Omental fat pad (tissue), 4 donors: Measurements from ENCODE around the gene RXRB. TPM values are rescaled to one million over a fixed set of nuclear protein-coding genes. Genes with fewer than 3 reads are reported as not detected.

Experiments
- ATAC-seq: fragments of 150-250 bp; one replicate; pipeline ENCODE4 v1.9.1; 2016; ENCODE audit warnings: mild to moderate bottlenecking, moderate library complexity; ENCODE audit not compliant: low FRiP score
- DNase-seq: peaks from one replicate; pipeline ENCODE4 v3.0.0-alpha.2; 2019; ENCODE audit warnings: low spot score
- total RNA-seq, 4 donors: library from RNA; depleted of rRNA; stranded (reverse); fragments of >200 nt; gene quantifications; one replicate each; pipeline ENCODE4 v1.1.0, GENCODE V29; 2016
- TF ChIP-seq, protein P1 (sequence below), 3 donors: fragments of 450-650 bp; IDR thresholded peaks; one replicate each; pipeline ENCODE4 v1.5.1; 2016 to 2017; ENCODE audit warnings: antibody characterized with exemption in 3 of 3, mild to moderate bottlenecking in 3 of 3, moderate library complexity in 2 of 3

Gene RXRB
- total RNA-seq, 4 donors from 2014 or later: 19.9 to 35.9 (median 22.7) TPM

DNA sequence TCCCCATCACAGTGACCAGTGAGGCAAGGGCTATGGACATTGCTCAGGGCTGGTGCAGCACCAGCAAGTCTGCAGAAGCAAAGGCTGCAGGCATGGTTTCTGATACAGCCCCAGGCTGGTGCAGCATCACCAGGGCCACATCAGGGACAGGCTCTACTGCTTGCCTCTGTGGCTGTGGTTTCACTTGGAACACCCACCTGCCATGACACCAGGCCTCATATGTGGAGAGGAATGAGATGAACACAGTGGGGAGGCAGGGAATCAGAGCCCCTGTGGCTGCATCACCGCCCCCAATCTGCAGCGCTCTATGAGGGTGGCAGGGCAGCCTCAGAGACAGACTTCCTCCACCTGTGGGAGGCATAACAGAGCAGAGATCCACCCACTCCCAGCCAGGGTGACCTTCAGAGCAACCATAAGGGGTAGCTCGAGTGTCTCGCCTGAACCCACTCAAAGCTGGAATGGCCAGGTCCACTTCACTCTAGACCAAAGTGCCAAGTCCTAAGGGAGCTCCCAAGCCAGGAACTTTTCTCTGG lies 15.7 kb upstream of the RXRB start:
- TF ChIP-seq, protein P1, sequence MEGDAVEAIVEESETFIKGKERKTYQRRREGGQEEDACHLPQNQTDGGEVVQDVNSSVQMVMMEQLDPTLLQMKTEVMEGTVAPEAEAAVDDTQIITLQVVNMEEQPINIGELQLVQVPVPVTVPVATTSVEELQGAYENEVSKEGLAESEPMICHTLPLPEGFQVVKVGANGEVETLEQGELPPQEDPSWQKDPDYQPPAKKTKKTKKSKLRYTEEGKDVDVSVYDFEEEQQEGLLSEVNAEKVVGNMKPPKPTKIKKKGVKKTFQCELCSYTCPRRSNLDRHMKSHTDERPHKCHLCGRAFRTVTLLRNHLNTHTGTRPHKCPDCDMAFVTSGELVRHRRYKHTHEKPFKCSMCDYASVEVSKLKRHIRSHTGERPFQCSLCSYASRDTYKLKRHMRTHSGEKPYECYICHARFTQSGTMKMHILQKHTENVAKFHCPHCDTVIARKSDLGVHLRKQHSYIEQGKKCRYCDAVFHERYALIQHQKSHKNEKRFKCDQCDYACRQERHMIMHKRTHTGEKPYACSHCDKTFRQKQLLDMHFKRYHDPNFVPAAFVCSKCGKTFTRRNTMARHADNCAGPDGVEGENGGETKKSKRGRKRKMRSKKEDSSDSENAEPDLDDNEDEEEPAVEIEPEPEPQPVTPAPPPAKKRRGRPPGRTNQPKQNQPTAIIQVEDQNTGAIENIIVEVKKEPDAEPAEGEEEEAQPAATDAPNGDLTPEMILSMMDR (IDR thresholded peaks at IDR 0.05): no peak
- ATAC-seq (no peak), DNase-seq (no peak)

DNA sequence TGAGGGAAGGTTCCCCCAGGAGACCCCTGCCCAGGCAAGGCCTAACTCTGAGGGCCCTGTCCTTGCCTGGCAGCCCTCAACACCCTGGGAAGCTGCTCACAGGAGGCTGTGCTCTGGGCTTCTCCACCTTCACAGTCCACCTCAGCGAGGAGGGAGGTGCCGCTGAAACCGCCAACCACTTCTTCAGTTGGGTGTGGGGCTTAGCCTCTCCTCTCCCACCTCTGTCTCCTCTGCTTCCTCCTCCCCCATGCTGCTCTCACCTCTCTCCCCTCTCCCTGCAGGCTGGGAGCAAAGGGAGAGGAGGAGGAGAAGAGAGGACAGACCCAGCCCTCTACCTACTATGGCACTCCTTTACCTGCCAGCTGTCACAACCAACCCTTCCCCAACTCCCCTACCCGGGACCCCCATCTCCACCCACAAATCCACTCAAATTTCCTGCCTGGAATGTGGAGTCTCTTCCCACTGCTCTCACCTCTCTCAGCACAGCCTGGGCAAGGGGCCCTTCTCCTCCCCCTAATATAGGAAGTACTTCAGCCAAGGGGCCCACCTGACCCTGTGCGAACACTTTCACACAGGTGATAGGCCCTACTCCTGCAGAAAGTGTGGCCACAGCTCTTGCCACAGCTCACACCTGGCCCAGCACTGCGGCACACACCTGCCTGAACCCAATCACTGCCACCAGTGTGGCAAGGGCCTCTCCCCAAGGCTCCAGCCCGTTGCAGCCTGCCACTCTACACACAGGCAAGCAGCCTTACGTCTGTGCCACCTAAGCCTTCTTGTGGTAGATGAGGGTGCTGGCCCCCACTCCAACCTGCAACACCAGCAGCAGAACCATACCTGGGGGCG lies 15.0 kb upstream of the RXRB start:
- ATAC-seq: no peak
- TF ChIP-seq, protein P1 (IDR thresholded peaks at IDR 0.05): no peak
- no peak for DNase-seq

DNA sequence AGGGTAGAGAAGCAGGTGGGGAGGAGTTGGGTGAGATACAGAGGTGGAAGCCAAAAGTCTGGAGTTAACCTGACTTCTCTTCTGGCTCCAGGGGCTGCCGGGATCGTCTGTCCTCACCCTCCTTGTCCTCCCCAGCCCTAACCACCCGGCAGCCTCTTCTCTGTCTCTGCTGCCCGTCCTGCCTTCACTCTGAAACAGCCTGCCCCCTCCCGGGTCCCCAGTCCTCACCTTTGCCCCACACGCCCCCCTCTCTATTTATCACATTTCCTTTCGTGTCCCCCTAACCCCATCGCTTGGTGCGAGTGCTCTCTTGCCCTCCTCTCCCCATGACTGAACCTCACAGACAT lies 13.5 kb upstream of the RXRB start:
- no peak for ATAC-seq
- DNase-seq: no peak
- TF ChIP-seq, protein P1 (IDR thresholded peaks at IDR 0.05): no peak

DNA sequence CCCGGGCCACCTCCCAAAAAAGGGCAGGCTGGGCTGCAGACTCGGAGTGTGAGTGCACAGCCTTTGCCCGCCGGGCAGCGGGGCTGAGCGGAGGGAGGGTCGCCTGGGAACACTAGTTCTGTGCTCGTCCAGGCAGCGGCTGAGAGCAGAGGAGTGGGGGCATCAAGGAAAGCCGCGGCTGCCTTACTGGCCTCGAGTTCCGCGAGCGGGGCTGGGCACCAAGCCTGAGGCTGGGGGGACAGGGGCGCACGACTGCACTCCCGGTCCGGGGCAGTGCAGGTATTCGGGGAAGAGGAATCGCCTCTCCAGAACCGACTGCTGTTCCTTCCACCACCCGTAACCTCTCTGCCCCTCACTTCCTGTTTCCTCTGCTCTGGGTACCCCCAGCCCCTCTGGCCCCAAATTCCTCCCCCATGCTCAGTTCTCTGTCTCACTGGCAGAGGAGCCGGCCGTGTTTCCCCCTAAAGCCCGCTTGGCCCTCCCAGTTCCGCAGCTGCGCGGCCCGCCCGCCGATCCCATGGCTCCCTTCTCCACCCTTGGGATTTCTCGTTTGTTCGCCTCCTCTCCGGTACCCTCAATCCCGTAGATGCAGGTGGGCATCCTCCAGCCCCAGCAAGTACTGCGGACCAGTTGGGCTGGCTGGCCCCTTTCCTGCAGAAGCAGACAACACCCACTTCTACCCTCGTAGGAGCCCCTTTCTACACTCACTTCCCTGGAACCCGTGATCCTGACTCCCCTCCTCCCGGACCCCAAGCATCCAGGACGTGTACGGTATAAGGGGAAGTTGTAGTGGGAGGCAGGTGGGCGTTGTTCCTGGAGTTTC lies 12.9 kb upstream of the RXRB start:
- TF ChIP-seq, protein P1 (IDR thresholded peaks at IDR 0.05): no peak
- no peak for DNase-seq
- no peak for ATAC-seq

DNA sequence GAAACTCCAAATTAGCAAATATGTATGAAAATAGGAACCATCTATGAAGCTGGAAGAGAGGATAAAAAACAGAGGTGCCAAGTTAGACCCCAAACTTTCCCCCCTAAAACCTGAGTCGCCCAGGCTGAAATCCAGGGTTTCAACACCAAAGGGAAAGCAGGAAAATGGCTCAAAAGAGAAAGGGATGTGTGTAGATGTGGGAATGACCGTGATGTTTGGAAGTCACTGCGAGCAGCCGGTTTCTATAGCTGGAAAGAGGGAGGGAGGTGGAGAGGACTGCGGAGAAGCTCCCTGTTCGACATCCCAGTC lies 12.3 kb upstream of the RXRB start:
- ATAC-seq (no peak), DNase-seq (no peak)
- TF ChIP-seq, protein P1 (IDR thresholded peaks at IDR 0.05): no peak

DNA sequence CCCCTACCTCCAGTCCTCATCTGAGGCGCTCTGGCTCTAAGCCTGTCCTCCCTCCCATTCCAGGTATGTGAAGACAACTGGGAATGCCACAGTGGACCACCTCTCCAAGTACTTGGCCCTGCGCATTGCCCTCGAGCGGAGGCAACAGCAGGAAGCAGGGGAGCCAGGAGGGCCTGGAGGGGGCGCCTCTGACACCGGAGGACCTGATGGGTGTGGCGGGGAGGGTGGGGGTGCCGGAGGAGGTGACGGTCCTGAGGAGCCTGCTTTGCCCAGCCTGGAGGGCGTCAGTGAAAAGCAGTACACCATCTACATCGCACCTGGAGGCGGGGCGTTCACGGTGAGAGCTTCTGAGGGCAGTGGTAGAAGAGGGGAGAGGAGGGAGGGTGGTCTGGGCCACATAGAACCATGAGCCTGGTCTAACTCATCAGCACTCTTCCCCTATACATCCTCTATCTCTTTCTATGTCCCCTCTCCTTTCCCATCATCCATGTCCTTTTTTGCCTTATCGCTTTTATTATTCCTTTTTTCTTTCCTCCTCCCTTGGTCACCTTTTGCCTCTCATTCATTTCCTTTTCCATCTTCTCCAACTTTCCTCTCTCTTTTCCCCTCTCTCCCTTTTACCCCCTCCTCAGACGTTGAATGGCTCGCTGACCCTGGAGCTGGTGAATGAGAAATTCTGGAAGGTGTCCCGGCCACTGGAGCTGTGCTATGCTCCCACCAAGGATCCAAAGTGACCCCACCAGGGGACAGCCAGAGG lies 11.4 kb upstream of the RXRB start:
- DNase-seq (no peak), ATAC-seq (no peak)
- TF ChIP-seq, protein P1 (IDR thresholded peaks at IDR 0.05): no peak
